A549 (cell line): ENCODE measurements around the gene C19orf33. TPM values are rescaled to one million over a fixed set of nuclear protein-coding genes. Genes with fewer than 3 reads are reported as not detected.
A peak's percentile ranks its signal among the peaks of the same experiment; 100 is the strongest.

Experiments
- ATAC-seq, 2 experiments: fragments of 200-7000 bp in 1 of 2; fragments of >200 bp in 1 of 2; cut with Nextera tagmentation in 1 of 2; cut with Tn5 transposase in 1 of 2; 3 replicates each; pipeline versions ENCODE4 v1.8.0 to v1.9.1; 2018 to 2020; ENCODE audit warnings: mild to moderate bottlenecking in 1 of 2, moderate library complexity in 1 of 2
- CTCF ChIA-PET: fragments of 300-600 bp; sonication (Branson Sonifier 250); formaldehyde crosslinking; extraction: SDS; loops from one replicate; lab custom pipeline; 2021; ENCODE audit warnings: antibody characterized with exemption, inconsistent platforms; lab: Yijun Ruan, JAX
- POLR2A ChIA-PET: fragments of 350-600 bp; formaldehyde crosslinking; extraction: SDS; loops from one replicate; lab custom pipeline; 2021; ENCODE audit warnings: antibody characterized with exemption, inconsistent platforms; lab: Yijun Ruan, JAX
- DNase-seq, 2 experiments: peaks; one replicate each; pipeline versions ENCODE4 v3.0.0 to v3.0.0-alpha.2; 2011 to 2016; ENCODE audit warnings: low read depth in 1 of 2, low spot score in 1 of 2
- FAIRE-seq: peaks from 2 replicates; lab custom pipeline; 2011; peaks lifted over from hg19 to GRCh38; lab: Jason Lieb, UNC
- H3K27ac ChIP-seq, 2 experiments: fragments of >200 bp; sonication (Bioruptor Twin); formaldehyde crosslinking; 3 replicates each; pipeline ENCODE4 v1.5.1; 2016 to 2017
- H3K4me1 ChIP-seq: fragments of >200 bp; sonication (Bioruptor Twin); formaldehyde crosslinking; 3 replicates; pipeline ENCODE4 v1.6.1; 2016
- H3K4me2 ChIP-seq: fragments of >200 bp; sonication (Bioruptor Twin); formaldehyde crosslinking; 3 replicates; pipeline ENCODE4 v1.6.1; 2016
- H3K4me3 ChIP-seq: fragments of >200 bp; sonication (Bioruptor Twin); formaldehyde crosslinking; 3 replicates; pipeline ENCODE4 v1.5.1; 2016
- H3K9me3 ChIP-seq: fragments of >200 bp; sonication (Bioruptor Twin); formaldehyde crosslinking; 3 replicates; pipeline ENCODE4 v1.6.1; 2016
- BHLHE40 ChIP-seq: IDR thresholded peaks from 2 replicates; pipeline ENCODE4 v1.6.1; 2012; ENCODE audit warnings: low read depth, low read length, inconsistent platforms
- CEBPB ChIP-seq, 2 experiments: fragments of >200 bp in 1 of 2; sonication (Bioruptor Twin) in 1 of 2; formaldehyde crosslinking in 1 of 2; IDR thresholded peaks; 2 replicates each; pipeline ENCODE4 v1.6.1; 2012 to 2016
- CHD2 ChIP-seq: fragments of 150-350 bp; IDR thresholded peaks from 2 replicates; pipeline ENCODE4 v1.6.1; 2014; ENCODE audit warnings: low read length; ENCODE audit not compliant: partially characterized antibody
- HEYL ChIP-seq: fragments of 250-450 bp; sonication (Bioruptor Pico); IDR thresholded peaks from 2 replicates; pipeline ENCODE4 v1.8.0; 2021; ENCODE audit warnings: mild to moderate bottlenecking, moderate library complexity
- HOXB5 ChIP-seq: fragments of 250-450 bp; sonication (Bioruptor Pico); IDR thresholded peaks from 2 replicates; pipeline ENCODE4 v1.5.0; 2020; ENCODE audit warnings: mild to moderate bottlenecking, moderate library complexity
- JUNB ChIP-seq: fragments of >200 bp; sonication (Bioruptor Twin); formaldehyde crosslinking; IDR thresholded peaks from 2 replicates; pipeline ENCODE4 v1.6.1; 2016
- MAZ ChIP-seq: fragments of 150-350 bp; IDR thresholded peaks from 2 replicates; pipeline ENCODE4 v1.6.1; 2014; ENCODE audit warnings: antibody characterized with exemption, low read depth, low read length, borderline replicate concordance
- MYC ChIP-seq: IDR thresholded peaks from 2 replicates; pipeline ENCODE4 v1.6.1; 2012; ENCODE audit warnings: mild to moderate bottlenecking, inconsistent platforms, low read length, improper control_type of control experiment, borderline replicate concordance
- NFE2L2 ChIP-seq: fragments of 150-350 bp; conservative IDR thresholded peaks from 2 replicates; pipeline ENCODE4 v1.6.1; 2014; ENCODE audit warnings: low read length
- NPAS2 ChIP-seq: fragments of 250-450 bp; sonication (Bioruptor Pico); IDR thresholded peaks from 2 replicates; pipeline ENCODE4 v1.8.0; 2022; ENCODE audit warnings: mild to moderate bottlenecking, moderate library complexity, borderline replicate concordance
- PHF8 ChIP-seq: fragments of 200-600 bp; sonication (generic); IDR thresholded peaks from 2 replicates; pipeline ENCODE4 v1.6.1; 2016; ENCODE audit warnings: low read depth, mild to moderate bottlenecking, antibody characterized with exemption, moderate library complexity, borderline replicate concordance
- POLR2A ChIP-seq: IDR thresholded peaks from 2 replicates; pipeline ENCODE4 v1.6.1; 2012; ENCODE audit warnings: mild to moderate bottlenecking, low read length
- POLR2AphosphoS2 ChIP-seq: conservative IDR thresholded peaks from 2 replicates; pipeline ENCODE4 v1.6.1; 2012; ENCODE audit warnings: low read length, improper control_type of control experiment, inconsistent platforms
- RARB ChIP-seq: fragments of 250-450 bp; sonication (Bioruptor Pico); IDR thresholded peaks from 2 replicates; pipeline ENCODE4 v1.8.0; 2021; ENCODE audit warnings: mild to moderate bottlenecking, moderate library complexity
- TFCP2L1 ChIP-seq: fragments of 250-450 bp; sonication (Bioruptor Pico); IDR thresholded peaks from 2 replicates; pipeline ENCODE4 v1.5.0; 2021; ENCODE audit warnings: mild to moderate bottlenecking
- TP53 ChIP-seq: fragments of 250-450 bp; sonication (Bioruptor Pico); IDR thresholded peaks from 2 replicates; pipeline ENCODE4 v1.5.0; 2021; ENCODE audit warnings: mild to moderate bottlenecking, moderate library complexity
- ZFP36 ChIP-seq: fragments of 450-650 bp; IDR thresholded peaks from 2 replicates; pipeline ENCODE4 v1.6.1; 2014; ENCODE audit warnings: borderline replicate concordance; ENCODE audit not compliant: partially characterized antibody
- ZSCAN20 ChIP-seq: fragments of 250-450 bp; sonication (Bioruptor Pico); IDR thresholded peaks from 2 replicates; pipeline ENCODE4 v1.8.0; 2022; ENCODE audit warnings: mild to moderate bottlenecking, moderate library complexity
- WGBS: methylation state at CpG from one replicate; pipeline ENCODE4 v1.1.6; 2017; ENCODE audit errors: missing lambda C conversion rate; 5-methylcytosine and 5-hydroxymethylcytosine counted together
- polyA plus RNA-seq, 4 experiments: library from polyadenylated mRNA; depleted of rRNA in 3 of 4; stranded (reverse); fragments of >200 nt; fragmentation: RNase III in 1 of 4; extraction: RNeasy Plus Mini Kit Qiagen cat#74134 plus additional on column Dnase treatment in 1 of 4; gene quantifications; 2 replicates in 3 of 4; 3 replicates in 1 of 4; pipeline ENCODE4 v1.2.3, GENCODE V29; 2011 to 2017
- TF ChIP-seq, protein P1 (sequence below): IDR thresholded peaks from 2 replicates; pipeline ENCODE4 v1.6.1; 2012
- TF ChIP-seq, protein P2 (sequence below): fragments of 200-600 bp; sonication (generic); IDR thresholded peaks from 2 replicates; pipeline ENCODE4 v1.6.1; 2016; ENCODE audit warnings: antibody characterized with exemption, mild to moderate bottlenecking, moderate library complexity
- TF ChIP-seq, protein P3 (sequence below): fragments of >200 bp; sonication (Bioruptor Twin); formaldehyde crosslinking; IDR thresholded peaks from 3 replicates; pipeline ENCODE4 v1.5.1; 2016

The C19orf33 gene
- polyA plus RNA-seq, 2 of the 4 experiments (the other 2 are of a cell fraction), result 302 to 489 TPM

DNA sequence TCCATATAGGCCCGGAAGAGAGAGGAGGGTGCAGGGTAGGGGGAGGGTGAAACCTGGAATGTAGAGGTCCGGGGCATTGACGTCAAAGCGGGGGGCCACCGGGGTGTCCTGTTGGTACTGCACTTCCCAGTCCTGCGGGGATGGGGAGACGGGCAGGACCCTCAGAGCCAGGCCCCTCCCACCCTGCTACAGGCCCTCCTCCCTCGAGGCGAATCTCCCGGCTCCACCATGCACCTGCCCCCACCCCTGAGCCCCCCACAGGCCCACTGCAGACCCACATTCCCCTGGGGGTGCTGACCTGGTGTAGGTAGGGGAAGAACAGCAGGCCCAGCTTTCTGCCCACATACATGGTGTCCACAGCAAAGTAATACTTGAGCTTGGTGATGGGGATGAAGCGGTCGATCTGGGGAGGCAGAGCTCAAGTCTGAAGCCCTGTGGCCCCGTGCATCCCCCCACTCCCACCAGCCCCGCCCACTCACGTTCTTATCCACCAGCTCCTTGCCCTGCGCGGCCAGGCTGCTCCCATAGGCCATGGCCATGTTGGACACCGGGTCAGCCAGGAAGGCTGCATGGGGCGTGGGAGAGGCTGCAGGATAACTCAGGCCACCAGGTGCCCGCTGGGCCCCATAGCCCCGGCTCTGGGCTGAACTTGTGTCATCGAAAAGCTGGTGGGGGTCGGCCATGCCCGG lies 5.0 kb downstream of the C19orf33 start:
- Histone ChIP-seq H3K4me1 (peaks cover 15% of the 10 kb centered on the region), H3K4me3 (no peak overlapping the region), H3K4me2 (no peak overlapping the region), H3K27ac (0 out of 6 replicates have a peak overlapping the region, but pooled peaks of 1 of the 2 experiments have one; percentile 1), H3K9me3 (no peaks in the 10 kb centered on the region)
- TF ChIP-seq TP53, result 0 out of 2 replicates have a peak, but pooled peaks have one; percentile 53
- TF ChIP-seq POLR2A, result peak; percentile 8; the same call in 1 of the 2 replicates
- TF ChIP-seq POLR2AphosphoS2, result peak; percentile 22; the same call in 1 of the 2 replicates
- TF ChIP-seq MYC, result no peak
- no peak for TF ChIP-seq HOXB5 (CRISPR knock-in tag)
- TF ChIP-seq, protein P1, sequence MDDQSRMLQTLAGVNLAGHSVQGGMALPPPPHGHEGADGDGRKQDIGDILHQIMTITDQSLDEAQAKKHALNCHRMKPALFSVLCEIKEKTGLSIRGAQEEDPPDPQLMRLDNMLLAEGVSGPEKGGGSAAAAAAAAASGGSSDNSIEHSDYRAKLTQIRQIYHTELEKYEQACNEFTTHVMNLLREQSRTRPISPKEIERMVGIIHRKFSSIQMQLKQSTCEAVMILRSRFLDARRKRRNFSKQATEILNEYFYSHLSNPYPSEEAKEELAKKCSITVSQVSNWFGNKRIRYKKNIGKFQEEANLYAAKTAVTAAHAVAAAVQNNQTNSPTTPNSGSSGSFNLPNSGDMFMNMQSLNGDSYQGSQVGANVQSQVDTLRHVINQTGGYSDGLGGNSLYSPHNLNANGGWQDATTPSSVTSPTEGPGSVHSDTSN, result peak; percentile 41; the same call in 1 of the 2 replicates
- CTCF ChIA-PET, result interaction anchor here (0.5 to 10.1 kb wide), 7 partner anchors 25 to 407 kb away, joined by 3 to 76 read pairs (median 15); partner anchors contain the start of genes CATSPERG and PPP1R14A
- ATAC-seq (no peak), DNase-seq (no peak), FAIRE-seq (no peak)
- 86% methylated on average over 24 of the region's 24 CpGs for WGBS
- POLR2A ChIA-PET, result interaction anchor here (0.5 to 0.7 kb wide), 2 partner anchors 31 to 485 kb away, joined by 3 to 19 read pairs; no protein-coding TSS in a partner anchor

DNA sequence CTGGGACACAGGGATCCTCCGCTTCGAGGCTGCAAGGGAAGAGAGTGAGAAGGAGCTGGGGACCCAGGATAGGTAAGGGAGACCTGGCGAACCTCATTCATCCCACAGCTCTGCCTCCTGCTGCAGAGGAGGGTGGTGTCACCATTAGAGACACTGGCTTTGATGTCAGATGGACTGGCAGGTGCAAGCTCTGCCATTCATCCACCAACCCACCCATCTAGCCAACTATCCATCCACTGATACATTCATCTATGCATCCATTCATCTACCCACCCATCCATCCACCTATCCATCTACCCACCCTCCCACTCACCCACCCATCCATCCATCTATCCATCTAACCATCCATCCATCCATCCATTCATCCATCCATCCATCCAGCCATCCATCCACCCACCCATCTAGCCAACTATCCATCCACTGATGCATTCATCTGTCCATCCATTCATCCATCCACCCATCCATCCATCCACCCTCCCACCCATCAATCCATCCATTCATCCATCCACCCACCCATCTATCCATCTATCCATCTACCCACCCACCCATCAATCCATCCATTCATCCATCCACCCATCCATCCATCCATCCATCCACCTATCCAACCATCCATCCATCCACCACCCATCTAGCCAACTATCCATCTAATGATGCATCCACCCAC lies 5.7 kb downstream of the C19orf33 start:
- peaks cover 18% of the 10 kb centered on the region for H3K4me1 ChIP-seq
- TF ChIP-seq, protein P1, result no peak
- TF ChIP-seq CEBPB (IDR thresholded peaks at IDR 0.05) (no peak), RARB (CRISPR knock-in tag) (no peak), PHF8 (no peak), HEYL (no peak), NFE2L2 (no peak), ZFP36 (no peak), MAZ (no peak), TFCP2L1 (CRISPR knock-in tag) (0 out of 2 replicates have a peak, but pooled peaks have one; percentile 62), POLR2AphosphoS2 (peak; percentile 31; the same call in 1 of the 2 replicates), BHLHE40 (no peak), JUNB (no peak), CHD2 (no peak), MYC (no peak), POLR2A (peak; percentile 10; the same call in 1 of the 2 replicates), NPAS2 (no peak), ZSCAN20 (no peak)
- TF ChIP-seq, protein P2, sequence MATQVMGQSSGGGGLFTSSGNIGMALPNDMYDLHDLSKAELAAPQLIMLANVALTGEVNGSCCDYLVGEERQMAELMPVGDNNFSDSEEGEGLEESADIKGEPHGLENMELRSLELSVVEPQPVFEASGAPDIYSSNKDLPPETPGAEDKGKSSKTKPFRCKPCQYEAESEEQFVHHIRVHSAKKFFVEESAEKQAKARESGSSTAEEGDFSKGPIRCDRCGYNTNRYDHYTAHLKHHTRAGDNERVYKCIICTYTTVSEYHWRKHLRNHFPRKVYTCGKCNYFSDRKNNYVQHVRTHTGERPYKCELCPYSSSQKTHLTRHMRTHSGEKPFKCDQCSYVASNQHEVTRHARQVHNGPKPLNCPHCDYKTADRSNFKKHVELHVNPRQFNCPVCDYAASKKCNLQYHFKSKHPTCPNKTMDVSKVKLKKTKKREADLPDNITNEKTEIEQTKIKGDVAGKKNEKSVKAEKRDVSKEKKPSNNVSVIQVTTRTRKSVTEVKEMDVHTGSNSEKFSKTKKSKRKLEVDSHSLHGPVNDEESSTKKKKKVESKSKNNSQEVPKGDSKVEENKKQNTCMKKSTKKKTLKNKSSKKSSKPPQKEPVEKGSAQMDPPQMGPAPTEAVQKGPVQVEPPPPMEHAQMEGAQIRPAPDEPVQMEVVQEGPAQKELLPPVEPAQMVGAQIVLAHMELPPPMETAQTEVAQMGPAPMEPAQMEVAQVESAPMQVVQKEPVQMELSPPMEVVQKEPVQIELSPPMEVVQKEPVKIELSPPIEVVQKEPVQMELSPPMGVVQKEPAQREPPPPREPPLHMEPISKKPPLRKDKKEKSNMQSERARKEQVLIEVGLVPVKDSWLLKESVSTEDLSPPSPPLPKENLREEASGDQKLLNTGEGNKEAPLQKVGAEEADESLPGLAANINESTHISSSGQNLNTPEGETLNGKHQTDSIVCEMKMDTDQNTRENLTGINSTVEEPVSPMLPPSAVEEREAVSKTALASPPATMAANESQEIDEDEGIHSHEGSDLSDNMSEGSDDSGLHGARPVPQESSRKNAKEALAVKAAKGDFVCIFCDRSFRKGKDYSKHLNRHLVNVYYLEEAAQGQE, result no peak
- TF ChIP-seq, protein P3, sequence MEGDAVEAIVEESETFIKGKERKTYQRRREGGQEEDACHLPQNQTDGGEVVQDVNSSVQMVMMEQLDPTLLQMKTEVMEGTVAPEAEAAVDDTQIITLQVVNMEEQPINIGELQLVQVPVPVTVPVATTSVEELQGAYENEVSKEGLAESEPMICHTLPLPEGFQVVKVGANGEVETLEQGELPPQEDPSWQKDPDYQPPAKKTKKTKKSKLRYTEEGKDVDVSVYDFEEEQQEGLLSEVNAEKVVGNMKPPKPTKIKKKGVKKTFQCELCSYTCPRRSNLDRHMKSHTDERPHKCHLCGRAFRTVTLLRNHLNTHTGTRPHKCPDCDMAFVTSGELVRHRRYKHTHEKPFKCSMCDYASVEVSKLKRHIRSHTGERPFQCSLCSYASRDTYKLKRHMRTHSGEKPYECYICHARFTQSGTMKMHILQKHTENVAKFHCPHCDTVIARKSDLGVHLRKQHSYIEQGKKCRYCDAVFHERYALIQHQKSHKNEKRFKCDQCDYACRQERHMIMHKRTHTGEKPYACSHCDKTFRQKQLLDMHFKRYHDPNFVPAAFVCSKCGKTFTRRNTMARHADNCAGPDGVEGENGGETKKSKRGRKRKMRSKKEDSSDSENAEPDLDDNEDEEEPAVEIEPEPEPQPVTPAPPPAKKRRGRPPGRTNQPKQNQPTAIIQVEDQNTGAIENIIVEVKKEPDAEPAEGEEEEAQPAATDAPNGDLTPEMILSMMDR, result no peak
- 97% methylated on average over 3 of the region's 3 CpGs for WGBS
- ChIA-PET CTCF (interaction anchor here (0.5 to 10.1 kb wide), 8 partner anchors 24 to 407 kb away, joined by 3 to 76 read pairs (median 11); partner anchors contain the start of genes CATSPERG and PPP1R14A), POLR2A (interaction anchor here (0.5 to 0.7 kb wide), 2 partner anchors 32 to 484 kb away, joined by 3 to 19 read pairs; no protein-coding TSS in a partner anchor)
- DNase-seq (no peak), FAIRE-seq (peak; percentile 43), ATAC-seq (no peak)
- H3K4me2 ChIP-seq, result no peak overlapping the region
- H3K4me3 ChIP-seq, result no peak overlapping the region
- H3K9me3 ChIP-seq, result no peaks in the 10 kb centered on the region
- H3K27ac ChIP-seq, result no peak overlapping the region
